Activated T-cell treated with anti-CD3 and anti-CD28 coated beads, Interleukin-2, amount 50 U/mL, for 1 hour (primary cell): ENCODE measurements around the gene RNASE13.
"Not testable (repeated sequence)": the region's sequence is repeated elsewhere in the genome, so short reads cannot be mapped to it uniquely, and the experiment has no call there.

ENCODE experiments used
- DNase-seq: peaks from one replicate; pipeline ENCODE4 v3.0.0-alpha.2; 2020

The RNASE13 gene

DNA sequence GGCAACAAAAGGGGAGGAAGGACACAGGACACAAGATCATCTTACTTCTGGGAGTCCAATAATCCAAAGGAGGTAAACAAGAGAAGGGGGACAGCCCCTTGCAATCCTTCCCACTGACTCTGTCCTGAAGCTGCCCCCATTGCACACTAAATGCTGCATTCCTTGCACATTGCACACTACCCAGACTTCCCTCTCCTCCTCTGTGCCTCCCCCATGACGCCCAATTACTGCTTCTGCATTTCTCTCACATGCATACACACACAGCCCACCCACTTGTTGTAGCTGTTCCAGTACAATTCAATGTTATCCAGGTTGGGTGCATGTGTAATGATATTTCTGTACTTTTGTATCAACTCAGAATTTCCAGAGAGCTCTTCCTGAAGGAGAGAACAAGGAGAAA, 15.2 kb downstream of the RNASE13 start:
- no peak for DNase-seq

DNA sequence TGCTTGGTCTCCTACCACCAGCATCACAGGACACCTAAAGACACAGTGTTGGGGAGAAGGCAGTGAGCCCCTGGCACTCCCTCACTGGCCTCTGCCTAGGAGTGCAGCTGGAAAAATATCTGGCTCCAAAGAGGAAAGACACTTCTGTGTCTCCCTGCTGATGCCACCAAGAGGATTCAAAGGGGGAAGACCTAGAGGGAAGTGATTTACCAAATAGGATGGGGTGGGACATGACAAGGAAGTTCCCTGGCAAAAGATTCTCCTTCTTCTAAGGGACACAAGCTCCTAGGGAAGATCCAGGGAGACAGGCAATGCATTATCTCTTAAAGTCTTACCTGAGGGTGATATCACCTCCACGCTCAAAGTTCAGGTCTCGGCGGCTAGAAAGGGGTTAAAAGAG, 15.8 kb downstream of the RNASE13 start:
- no peak for DNase-seq

DNA sequence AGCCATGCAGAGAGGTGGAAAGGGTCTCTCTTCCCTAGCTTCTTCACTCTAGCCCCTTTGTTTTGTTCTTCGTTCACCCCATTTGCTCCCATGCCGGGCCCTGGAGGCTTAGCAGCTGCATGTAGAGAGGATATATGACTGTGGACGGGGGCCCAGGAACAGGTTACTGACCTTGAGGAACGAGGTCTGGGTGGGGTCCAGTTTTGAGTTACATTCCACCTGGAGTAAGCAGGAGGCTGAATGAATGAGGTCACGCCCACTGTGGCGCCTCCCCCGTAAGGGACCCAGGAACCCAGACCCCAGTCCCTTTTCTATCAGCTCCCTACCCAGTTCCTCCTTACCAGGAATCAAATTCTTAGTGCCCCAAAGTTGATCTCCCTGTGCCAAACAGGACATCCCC, 16.3 kb downstream of the RNASE13 start:
- no peak for DNase-seq

DNA sequence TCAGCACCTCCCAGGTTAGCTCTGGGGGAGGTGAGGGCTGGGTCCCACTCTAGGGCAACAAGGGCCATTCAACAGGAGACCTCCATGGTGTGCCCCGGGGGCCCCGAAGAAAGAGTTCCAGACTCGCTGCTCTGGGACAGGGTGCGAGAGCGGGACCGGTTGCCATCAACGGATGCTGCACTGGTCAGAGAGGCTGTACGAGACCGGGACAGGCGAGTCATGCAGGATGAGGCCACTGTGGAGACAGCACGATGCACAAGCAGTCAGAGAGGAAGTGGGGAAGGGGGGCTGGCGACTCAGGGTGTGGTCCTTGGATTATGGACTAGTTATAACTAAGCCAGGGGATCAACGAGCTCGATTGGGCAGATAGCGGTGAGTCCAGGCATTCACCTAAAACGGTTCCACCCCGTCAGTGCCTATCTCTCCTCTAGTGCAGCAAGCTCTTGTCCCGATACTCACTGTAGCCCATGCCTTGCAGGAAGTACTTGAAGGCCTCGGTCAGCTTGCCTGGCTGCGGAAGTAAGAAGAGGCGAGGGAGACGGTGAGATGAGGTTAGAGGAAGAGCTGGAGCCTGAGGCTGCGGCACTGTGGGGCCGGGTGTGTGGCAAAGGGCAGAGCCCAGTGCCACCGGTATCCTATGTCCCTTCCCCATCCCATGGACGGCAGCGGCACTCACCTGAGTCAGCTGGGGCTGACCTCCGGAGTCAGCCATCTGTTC, 16.9 kb downstream of the RNASE13 start:
- no peak for DNase-seq

DNA sequence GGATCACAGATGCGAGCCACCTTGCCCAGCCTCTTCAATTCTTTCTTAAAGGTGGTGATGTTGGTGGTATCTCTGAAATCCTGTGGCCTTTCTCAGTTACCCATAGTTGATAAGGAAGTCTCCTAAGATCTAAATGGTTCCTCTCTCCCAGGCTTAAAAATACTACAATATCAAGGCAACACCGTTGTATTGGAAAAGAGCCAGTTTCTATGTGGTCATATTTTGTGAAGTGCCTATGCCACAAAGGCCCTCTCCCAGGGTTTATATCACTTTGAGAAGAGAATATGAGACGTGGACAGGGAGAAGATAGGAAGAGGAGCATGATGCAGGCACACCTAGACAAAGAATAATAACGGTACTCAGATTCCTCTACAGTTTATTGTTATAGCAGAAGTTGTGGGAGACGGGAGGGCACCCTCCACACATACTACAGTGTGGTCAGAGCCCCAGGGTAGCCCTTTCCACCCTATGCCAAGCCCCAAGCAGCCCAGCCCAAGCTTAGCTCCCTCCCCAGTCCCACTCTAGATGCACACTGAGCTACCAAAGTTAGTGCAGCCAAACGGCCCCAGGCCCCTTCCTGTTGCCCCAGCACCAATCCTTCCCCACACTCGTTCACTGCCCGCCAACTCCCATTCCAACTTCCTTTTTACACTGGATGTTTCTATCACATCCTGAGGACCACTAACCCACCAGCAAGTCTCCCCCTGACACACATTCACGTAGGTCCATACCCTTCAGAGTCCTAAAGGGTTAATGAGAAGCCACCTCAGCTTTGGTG, 18.0 kb downstream of the RNASE13 start:
- no peak for DNase-seq

DNA sequence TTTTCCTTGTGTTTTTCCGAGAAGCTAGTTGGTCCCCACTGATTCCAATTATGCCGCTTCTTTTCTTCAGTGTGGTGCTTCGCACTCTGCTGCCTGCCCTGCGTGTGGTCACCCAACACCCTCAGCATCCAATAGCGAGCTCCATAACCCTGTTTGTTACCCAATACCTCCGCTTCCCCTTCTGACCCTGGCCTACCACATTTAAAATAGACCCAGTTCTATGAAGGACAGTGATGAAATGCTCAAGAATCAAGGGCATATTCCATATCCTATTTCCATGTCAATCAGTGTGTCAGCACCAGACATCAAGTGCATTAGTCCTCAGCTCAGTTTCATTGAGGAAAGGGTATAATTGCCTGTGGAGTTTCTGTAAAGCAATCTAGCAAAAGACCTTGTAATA, 19.3 kb downstream of the RNASE13 start:
- no peak for DNase-seq

DNA sequence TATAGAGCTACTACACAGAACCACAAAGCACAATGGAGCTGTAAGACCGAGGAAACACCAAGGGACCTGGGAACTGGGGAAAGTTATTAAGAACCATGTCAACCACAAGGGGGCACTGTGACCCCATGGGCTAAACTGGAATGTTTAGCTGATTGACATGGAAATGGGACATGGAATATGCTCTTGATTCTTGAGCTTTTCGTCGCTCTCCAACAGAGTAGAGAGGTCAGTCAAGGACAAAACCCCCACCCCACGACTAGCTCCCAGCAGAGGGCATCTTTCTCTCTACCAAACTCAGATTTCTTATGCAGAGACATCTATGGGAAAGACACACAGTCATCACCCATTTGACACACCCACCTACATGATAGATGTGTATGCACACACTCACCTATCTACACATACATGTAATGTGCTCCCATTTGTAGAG, 19.8 kb downstream of the RNASE13 start:
- peak; percentile 77 for DNase-seq

DNA sequence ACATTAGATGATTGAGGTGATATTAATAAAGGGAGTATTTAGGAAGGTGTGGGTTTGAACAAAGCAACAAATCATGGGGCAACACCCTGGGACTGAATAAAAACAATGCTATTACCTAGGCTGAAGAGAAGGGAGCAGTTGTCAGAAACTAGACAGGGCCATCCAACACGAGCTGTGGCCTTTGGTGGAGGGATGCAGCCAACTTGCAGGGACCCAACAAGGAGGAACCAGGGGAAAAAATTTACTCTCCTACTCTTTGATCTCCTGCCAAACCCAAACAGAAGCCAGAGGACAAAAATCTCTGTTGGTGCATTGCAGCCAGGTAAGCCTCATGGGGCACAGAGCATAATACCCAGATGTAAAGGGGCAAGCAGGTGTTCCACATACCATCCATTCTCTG, 23.5 kb downstream of the RNASE13 start:
- no peak for DNase-seq

DNA sequence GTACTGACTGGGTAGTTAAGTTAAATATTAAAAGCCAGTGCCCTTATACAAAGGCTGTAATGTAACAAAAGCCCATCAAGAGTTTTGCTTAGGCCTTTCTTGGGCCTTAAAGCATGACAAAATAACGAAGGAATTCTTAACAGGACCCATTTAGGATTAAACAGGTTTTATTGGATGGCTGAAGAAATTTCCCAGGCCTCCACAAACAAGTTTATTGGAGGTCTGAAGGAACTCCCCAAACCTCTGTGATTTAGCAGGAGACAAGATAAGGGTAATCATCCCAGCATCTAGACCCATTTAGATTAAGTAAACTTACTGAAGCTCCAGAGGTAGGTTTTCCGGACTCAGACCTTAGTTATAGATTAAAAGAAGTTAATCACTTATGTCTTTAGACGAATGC, 24.9 kb downstream of the RNASE13 start:
- DNase-seq: not testable (repeated sequence)

DNA sequence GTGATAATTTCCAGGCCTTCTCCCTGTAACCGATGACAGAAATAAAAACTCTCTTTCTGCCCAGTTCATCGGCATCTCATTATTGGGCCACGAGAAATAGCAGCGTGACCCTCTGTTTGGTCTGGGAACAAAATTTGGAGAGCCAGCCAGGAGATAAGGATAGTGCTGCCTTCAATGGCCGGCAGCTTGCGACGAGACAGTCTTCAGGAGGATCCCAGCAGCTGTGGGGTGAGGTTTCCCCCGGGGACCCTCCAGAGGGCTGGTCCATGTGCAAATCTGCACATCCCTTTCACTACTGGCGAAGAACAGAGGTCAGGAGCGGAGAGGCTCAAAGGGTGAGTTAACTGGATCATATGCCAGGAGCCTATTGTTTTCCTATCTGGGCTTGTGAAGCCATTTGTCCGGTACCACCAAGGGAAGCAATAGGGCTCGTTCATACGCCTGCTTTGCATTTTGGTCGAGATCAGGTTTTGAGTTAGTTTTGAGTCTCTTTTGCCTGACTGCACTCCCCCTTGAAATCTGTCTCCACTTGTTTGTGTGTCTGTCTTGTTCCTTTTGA, 30.7 kb downstream of the RNASE13 start:
- DNase-seq: no peak

DNA sequence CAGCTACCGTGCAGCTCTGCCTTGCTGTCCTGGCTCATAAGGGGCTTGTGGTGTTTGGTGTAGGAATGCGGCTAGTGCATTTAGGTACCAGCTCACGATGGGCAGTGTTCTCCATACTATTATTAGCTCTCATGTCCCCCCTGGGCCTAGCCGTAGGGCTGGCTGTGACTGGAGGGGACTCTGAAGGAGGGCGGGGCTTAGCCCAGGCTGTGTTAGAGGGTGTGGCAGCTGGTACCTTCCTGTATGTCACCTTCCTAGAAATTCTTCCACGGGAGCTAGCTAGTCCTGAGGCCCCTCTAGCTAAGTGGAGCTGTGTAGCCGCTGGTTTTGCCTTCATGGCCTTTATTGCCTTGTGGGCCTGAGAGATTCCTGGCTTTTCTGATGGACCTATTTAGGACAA, 33.4 kb downstream of the RNASE13 start:
- DNase-seq: no peak

DNA sequence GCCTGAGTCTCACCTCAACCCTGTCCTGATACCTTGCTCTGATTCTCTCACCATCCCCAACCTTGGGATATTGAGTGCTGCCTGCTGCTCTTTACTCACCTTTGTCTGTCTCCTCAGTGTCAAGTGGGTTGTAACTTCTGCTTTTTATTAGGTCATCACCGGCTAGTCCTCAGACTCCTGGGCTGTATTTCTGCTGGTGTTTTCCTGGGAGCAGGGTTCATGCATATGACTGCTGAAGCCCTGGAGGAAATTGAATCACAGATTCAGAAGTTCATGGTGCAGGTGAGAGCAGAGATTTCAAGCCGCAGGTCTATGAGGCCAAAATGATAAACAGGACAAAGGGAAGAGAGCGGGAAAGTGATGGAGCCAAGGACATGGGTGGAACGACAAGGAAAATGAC, 35.0 kb downstream of the RNASE13 start:
- DNase-seq: no peak

DNA sequence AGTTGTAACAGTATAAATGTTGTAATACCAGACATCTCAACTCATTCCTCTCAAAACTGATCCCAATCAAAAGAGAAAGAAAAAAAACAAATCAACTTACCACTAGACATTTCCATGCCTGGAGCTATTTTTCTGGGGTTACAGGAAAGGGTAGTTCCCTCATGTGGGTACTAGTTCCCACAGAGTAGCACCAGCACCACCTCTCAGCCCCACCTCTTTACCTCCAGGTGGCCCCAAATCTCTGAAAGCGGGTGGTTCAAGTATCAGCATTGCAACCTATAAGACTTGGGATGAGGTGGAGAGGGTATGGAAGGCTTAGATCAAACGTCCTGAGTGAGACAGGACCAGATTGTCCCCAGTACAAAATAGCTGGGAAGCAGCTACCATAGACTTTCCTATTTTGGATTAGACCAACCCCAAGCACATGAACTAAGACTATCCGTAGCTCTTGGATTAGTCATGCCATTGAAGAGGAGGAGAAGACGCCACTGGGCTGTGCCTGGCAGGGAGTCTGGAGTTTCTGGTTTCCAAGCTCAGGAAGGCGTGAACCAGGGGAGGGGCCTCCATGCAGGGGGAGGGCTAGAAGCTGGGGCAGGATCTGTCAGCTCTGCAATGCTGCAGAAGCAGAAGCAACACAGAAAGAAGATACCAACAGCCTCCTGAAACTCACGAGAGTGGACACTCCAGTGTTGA, 35.8 kb downstream of the RNASE13 start, which contains the start of gene SLC39A2:
Gene SLC39A2, plus strand, starts transcription at position 620 of the 693 bp plus-strand sequence. CDS start 154 bp downstream, outside the sequence.
- no peak for DNase-seq

DNA sequence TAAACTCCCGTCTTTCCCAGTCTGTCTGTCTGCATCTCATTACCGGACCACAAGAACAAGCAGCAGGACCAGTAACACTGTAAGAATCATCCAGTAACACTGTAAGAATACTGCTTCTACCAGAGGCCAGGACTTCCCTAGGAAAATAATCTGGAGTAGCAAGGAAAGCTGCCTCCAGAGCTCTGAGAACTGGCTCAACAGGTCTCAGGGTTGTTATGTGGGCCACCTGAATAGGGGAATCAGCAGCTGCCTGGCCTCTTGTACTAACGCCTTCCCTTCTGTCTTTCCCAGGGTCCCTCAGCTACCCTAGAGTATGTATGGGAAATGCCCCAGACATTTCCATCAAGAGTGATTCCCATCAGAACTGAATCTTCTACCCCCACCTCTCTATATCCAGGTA, 36.5 kb downstream of the RNASE13 start:
- DNase-seq: no peak

DNA sequence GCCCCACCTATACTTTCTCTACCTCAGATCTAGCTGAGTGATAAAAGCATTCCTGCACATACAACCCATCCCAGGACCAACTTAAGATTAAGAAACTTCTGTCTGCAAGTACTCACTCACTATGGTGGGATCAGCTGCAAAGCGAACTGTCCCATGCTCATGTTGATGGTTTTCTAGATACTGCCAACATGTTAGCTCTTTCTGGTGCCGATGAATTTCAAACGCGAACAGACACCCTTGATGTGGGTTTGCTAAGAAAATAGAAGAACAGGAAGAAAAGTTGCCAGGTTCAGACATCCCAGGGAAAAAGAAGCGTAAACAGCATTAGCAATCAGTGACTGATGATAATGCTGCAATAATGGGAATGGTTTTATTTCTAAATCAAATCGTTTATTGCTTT, 37.0 kb downstream of the RNASE13 start:
- no peak for DNase-seq

DNA sequence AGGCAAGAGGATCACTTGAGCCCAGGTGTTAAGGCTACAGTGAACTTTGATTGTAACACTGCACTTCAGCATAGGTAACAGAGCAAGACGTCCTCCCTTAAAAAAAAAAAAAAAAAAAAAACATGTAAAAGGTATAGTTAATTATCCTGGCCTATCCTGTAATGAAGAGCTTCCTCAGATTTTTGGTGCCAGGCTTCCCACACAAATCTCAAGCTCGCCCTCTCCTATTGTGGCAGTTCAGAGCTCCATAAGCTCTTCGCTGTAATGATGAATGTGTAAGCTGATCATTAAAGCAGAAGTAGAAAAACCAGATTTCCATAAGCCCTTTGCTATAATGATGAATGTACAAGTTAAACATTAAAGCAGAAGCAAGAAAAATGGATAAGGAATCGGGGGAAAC, 37.5 kb downstream of the RNASE13 start:
- no peak for DNase-seq

DNA sequence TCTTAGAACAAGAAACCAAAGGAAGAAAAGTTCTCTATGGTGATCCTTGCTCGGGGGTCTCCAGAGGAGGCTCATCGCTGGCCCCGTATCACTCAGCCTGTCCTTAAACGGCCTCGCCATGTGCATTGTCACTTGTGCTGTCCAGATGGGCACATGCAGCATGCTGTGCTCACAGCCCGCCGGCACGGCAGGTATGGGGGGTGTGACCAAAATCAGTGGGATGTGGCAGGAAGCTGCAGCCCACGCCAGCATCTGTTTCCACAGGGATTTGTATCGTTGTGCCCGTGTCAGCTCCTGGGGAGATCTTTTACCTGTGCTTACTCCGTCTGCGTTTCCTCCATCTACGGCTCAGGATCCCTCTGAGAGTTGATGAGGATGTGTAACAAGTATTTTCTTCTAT, 38.1 kb downstream of the RNASE13 start:
- no peak for DNase-seq

DNA sequence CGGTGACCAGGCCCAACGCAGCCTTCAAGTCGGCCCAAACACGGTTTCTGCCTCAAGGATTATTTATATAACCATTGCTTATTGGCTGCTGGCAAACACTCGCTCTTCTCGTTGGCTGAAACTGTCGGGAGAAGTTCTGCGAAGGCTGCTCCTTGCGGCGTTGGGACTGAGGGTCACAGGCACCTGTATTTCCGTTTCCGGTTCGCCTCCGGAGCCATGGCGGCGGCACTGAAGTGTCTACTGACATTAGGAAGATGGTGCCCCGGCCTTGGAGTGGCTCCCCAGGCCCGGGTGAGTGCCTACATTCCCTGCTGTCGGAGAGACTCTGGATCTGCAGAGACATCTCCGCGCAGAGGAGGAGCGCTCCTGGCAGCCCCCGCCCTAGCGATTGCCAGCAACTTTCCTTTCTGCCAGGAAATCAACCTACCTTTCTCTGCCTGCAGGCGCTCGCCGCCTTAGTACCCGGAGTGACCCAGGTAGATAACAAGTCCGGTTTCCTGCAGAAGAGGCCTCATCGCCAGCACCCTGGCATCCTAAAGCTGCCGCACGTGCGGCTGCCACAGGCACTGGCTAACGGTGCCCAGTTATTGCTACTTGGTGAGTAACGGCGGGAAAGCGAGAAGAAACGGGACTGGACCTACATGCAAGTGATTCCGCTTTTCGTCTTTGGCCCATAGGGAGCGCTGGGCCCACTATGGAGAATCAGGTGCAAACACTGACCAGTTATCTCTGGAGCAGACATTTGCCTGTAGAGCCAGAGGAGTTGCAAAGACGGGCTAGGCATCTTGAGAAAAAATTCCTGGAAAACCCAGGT, 44.6 kb downstream of the RNASE13 start, which contains the start of gene METTL17:
Gene METTL17, plus strand, starts transcription at position 194 of the 814 bp plus-strand sequence. Its CDS starts 23 bp downstream, at position 217.
- peak; percentile 81 for DNase-seq

DNA sequence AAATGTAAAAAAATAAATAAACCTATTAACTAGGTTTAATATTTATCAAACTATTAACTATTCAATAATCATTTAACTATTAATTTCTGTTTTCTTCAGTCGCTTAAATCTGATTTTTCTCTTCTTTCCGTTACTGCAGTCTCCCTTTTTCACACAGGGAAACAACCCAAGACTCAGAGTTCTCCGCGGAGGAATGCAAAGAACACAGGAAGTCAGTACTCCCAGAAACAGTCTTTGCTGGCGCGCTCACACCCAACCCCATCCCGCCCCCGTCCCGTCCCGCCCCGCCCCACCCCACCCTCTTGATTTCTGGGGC, 45.2 kb downstream of the RNASE13 start:
- DNase-seq: no peak

DNA sequence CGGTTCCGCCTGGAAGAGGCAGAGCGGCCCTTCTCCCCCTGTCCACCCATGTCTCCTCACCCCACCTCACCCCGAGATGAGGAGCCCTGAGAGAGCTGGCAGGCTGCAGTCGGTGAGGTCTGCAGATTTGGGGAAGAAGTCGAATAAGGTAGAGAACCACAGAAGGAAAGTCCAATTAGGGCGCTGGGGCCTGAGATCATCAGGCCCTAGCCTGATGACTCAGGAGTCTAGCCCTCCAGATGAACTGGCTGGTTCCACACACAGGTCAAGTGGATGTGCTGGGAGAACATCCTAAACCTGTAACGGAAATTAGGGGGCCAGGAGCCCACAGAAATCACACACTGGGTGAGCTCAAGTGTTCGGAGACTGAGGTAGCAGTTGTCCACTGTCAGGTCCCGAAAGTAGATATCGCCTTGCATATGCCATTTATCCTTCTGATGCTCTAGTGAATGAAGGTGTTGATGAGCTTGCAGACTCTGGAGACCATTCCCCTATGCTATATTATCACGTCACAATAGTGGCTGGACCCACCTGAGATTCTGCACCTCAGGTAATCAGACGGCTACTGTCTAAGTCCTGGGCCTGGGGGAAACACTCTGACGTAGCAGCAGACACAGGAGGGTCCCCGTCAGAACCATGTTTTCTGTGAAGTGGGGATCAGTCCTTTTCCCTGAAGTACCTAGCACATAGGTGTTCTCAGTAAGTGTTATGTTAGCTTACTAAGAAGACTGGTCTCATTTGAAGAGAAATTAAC, 45.7 kb downstream of the RNASE13 start:
- no peak for DNase-seq

DNA sequence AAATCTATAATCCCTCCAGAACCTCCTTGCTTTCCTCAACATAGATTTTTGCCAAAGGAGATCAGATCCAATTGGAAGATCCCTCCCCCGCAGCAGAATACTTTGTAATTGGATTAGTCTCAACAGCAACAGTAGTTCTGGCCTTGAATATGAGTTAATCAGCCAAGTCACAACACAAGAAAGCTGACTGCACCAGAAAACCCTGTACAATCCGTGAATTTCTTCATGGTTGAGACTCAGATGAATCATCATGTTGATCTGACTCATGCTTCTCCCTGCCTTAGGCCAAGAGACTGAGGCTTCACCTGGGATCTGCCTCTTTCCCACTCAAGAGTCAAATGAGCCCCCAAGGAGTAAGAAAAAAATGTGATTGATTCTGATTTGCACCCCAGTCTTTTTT, 47.8 kb downstream of the RNASE13 start:
- no peak for DNase-seq

DNA sequence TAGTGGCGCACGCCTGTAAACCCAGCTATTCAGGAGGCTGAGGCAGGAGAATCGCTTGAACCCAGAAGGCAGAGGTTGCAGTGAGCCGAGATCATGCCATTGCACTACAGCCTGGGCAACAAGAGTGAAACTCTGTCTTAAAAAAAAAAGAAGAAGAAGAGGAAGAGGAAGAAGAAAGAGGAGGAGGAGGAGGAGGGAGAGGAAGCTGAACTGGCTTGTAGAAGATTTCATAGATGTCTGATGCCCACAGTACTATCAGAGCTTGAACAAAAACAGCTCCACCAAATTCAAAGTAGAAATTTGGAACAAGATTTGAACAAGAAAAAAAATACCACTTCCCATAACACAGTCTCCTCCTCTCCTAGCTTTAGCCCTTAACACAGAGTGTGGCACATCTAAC, 49.0 kb downstream of the RNASE13 start:
- DNase-seq: not testable (repeated sequence)
